ENCODE data around the gene YTHDF2. TPM values are rescaled to one million over a fixed set of nuclear protein-coding genes. Genes with fewer than 3 reads are reported as not detected.
"Not testable (repeated sequence)": the region's sequence is repeated elsewhere in the genome, so short reads cannot be mapped to it uniquely, and the experiment has no call there.

The YTHDF2 gene
- total RNA-seq, 1 donor from 2014 or later: 65.8 TPM

DNA sequence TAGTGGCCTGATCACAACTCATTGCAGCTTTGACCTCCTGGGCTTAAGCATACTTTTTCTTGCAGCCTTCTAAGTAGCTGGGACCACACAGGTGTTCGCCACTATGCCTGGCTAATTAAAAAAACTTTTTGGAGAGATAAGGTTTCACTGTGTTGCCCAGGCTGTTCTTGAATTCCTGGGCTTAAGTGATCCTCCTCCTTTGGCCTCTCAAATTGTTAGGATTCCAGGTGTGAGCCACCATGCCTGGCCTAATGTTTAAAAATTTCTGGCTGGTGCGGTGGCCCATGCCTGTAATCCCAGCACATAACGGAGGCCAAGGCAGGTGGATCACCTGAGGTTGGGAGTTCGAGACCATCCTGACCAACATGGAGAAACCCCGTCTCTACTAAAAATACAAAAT is 24.4 kb downstream of the YTHDF2 start:
- DNase-seq (no peak), ATAC-seq (no peak)
- peaks cover 32% of the 10 kb centered on the region for H3K36me3 ChIP-seq
- H3K27me3 ChIP-seq: no peaks in the 10 kb centered on the region
- H3K4me3 ChIP-seq: no peak overlapping the region
- intact Hi-C loops (cut with DNase I): no loop called here
- no peaks in the 10 kb centered on the region for H3K9me3 ChIP-seq
- no peak for TF ChIP-seq CTCF (IDR thresholded peaks at IDR 0.05)
- H3K4me1 ChIP-seq: peaks cover 29% of the 10 kb centered on the region
- H3K27ac ChIP-seq: no peak overlapping the region

- H3K4me1 ChIP-seq: peaks cover 20% of the 10 kb centered on the region
- DNase-seq (no peak), ATAC-seq (no peak)
- H3K36me3 ChIP-seq: peaks cover 35% of the 10 kb centered on the region
- no peak for TF ChIP-seq CTCF (IDR thresholded peaks at IDR 0.05)
- H3K9me3 ChIP-seq: no peaks in the 10 kb centered on the region
- no peaks in the 10 kb centered on the region for H3K27me3 ChIP-seq
- H3K27ac ChIP-seq: no peak overlapping the region
- intact Hi-C loops (cut with DNase I): no loop called here
- no peak overlapping the region for H3K4me3 ChIP-seq
Measured at GRCh38 chr1:28766532-28767183, 29.9 kb downstream of the YTHDF2 start.

- peaks cover 40% of the 10 kb centered on the region for H3K36me3 ChIP-seq
- H3K27ac ChIP-seq: no peak overlapping the region
- H3K4me3 ChIP-seq: no peak overlapping the region
- peaks cover 20% of the 10 kb centered on the region for H3K4me1 ChIP-seq
- intact Hi-C loops (cut with DNase I): no loop called here
- no peak for TF ChIP-seq CTCF (IDR thresholded peaks at IDR 0.05)
- ATAC-seq: no peak
- H3K9me3 ChIP-seq: no peaks in the 10 kb centered on the region
- no peaks in the 10 kb centered on the region for H3K27me3 ChIP-seq
- DNase-seq: no peak
Measured at GRCh38 chr1:28770601-28771165, 33.9 kb downstream of the YTHDF2 start.

DNA sequence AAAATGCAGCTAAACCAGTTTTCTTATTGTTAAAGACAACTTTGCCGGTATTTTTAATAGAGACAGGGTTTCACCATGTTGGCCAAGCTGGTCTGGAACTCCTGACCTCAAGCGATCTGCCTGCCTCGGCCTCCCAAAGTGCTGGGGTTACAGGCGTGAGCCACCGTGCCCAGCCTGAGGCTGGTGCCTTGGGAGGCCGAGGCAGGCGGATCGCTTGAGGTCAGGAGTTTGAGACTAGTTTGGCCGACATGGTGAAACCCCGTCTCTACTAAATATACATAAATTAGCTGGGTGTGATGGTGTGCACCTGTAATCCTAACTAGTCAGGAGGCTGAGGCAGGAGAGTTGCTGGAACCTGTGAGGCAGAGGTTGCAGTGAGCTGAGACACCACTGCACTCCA is 35.2 kb downstream of the YTHDF2 start:
- intact Hi-C loops (cut with DNase I); H3K27me3 ChIP-seq; H3K9me3 ChIP-seq; H3K27ac ChIP-seq; ATAC-seq; H3K4me3 ChIP-seq: not testable (repeated sequence)
- H3K36me3 ChIP-seq: peaks cover 35% of the 10 kb centered on the region
- peak; percentile 33 for DNase-seq
- H3K4me1 ChIP-seq: peaks cover 12% of the 10 kb centered on the region

GRCh38 chr1:28773105-28773504 is 36.4 kb downstream of the YTHDF2 start:
- Histone ChIP-seq H3K9me3 (no peaks in the 10 kb centered on the region), H3K27ac (no peak overlapping the region), H3K27me3 (no peaks in the 10 kb centered on the region), H3K4me3 (no peak overlapping the region), H3K36me3 (peaks cover 31% of the 10 kb centered on the region), H3K4me1 (peaks cover 12% of the 10 kb centered on the region)
- no peak for TF ChIP-seq CTCF (IDR thresholded peaks at IDR 0.05)
- ATAC-seq (no peak), DNase-seq (no peak)
- intact Hi-C loops (cut with DNase I): no loop called here

GRCh38 chr1:28775121-28775942 is 38.6 kb downstream of the YTHDF2 start:
- Histone ChIP-seq H3K27ac (peak overlapping the region; percentile 80), H3K36me3 (peaks cover 11% of the 10 kb centered on the region), H3K9me3 (no peaks in the 10 kb centered on the region), H3K4me3 (peak overlapping the region; percentile 56), H3K4me1 (peaks cover 12% of the 10 kb centered on the region), H3K27me3 (no peaks in the 10 kb centered on the region)
- DNase-seq (peak; percentile 93), ATAC-seq (peak; percentile 99)
- no peak for TF ChIP-seq CTCF (IDR thresholded peaks at IDR 0.05)
- intact Hi-C loops (cut with DNase I): no loop called here
